Activated T-cell treated with anti-CD3 and anti-CD28 coated beads, Interleukin-2, amount 50 U/mL, for 72 hours (primary cell): ENCODE measurements around the gene CARMIL1. TPM values are rescaled to one million over a fixed set of nuclear protein-coding genes. Genes with fewer than 3 reads are reported as not detected.

Experiments
- ATAC-seq, 2 donors: fragments of 150-1000 bp; cut with Tn5 transposase; replicated peaks in 1 of 2; 2 replicates each; pipeline ENCODE4 v1.10.0; 2021; ENCODE audit warnings: moderate library complexity in 2 of 2, mild to moderate bottlenecking in 1 of 2
- DNase-seq, 2 donors: peaks; one replicate each; pipeline ENCODE4 v3.0.0; 2021 to 2022; ENCODE audit warnings: mixed read lengths in 1 of 2
- H3K27ac Mint-ChIP-seq: one replicate; pipeline ENCODE4 v1.8.0; 2022; ENCODE audit warnings: mild to moderate bottlenecking, moderate library complexity, mixed read lengths
- H3K27me3 Mint-ChIP-seq: one replicate; pipeline ENCODE4 v1.8.0; 2022; ENCODE audit warnings: low read depth, mixed read lengths
- H3K36me3 Mint-ChIP-seq, 2 donors: one replicate each; pipeline ENCODE4 v1.8.0; 2022; ENCODE audit warnings: mixed read lengths in 2 of 2, mild to moderate bottlenecking in 1 of 2; ENCODE audit not compliant: insufficient read depth in 2 of 2
- H3K4me1 Mint-ChIP-seq: one replicate; pipeline ENCODE4 v1.8.0; 2022; ENCODE audit warnings: low read depth, mixed read lengths
- H3K4me3 Mint-ChIP-seq, 2 donors: one replicate each; pipeline ENCODE4 v1.8.0; 2022; ENCODE audit warnings: mild to moderate bottlenecking in 2 of 2, mixed read lengths in 2 of 2, moderate library complexity in 2 of 2
- H3K9me3 Mint-ChIP-seq, 2 donors: one replicate each; pipeline ENCODE4 v1.8.0; 2022; ENCODE audit warnings: mixed read lengths in 2 of 2
- total RNA-seq, 2 donors: library from RNA; stranded (reverse); gene quantifications; one replicate each; pipeline ENCODE4 v1.2.3, GENCODE V29; 2022

Gene CARMIL1
- total RNA-seq, 2 donors from 2014 or later: 5.0 to 5.6 TPM

DNA sequence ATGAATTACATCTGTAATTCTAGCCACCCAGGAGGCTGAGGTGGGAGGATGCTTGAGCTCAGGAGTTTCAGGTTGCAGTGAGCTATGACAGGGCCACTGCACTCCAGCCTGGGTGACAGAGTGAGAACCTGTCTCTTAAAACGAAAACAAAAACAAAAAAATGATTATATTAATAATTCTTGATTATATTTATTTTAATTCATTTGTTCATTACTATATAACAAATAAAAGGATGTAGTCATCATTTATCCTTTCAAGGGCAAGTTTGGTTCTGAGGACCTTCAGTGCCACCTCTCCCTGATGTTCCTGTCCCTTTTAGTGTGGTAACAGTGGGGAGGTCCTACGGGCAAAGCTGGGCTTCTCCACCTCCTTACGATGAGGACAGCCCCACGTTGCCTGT, 205.7 kb downstream of the CARMIL1 start:
- Mint-ChIP-seq H3K4me1 (peaks cover 2% of the 10 kb centered on the region), H3K9me3 (no peaks in the 10 kb centered on the region), H3K4me3 (no peak overlapping the region), H3K27me3 (no peaks in the 10 kb centered on the region), H3K36me3 (no peaks in the 10 kb centered on the region), H3K27ac (no peak overlapping the region)
- ATAC-seq (no peak), DNase-seq (no peak)

GRCh38 chr6:25485821-25486534, 206.8 kb downstream of the CARMIL1 start:
- no peak for ATAC-seq
- peaks cover 7% of the 10 kb centered on the region for H3K4me1 Mint-ChIP-seq
- DNase-seq: no peak
- no peak overlapping the region for H3K4me3 Mint-ChIP-seq
- no peaks in the 10 kb centered on the region for H3K27me3 Mint-ChIP-seq
- no peak overlapping the region for H3K27ac Mint-ChIP-seq
- H3K9me3 Mint-ChIP-seq: no peaks in the 10 kb centered on the region
- H3K36me3 Mint-ChIP-seq: no peaks in the 10 kb centered on the region

DNA sequence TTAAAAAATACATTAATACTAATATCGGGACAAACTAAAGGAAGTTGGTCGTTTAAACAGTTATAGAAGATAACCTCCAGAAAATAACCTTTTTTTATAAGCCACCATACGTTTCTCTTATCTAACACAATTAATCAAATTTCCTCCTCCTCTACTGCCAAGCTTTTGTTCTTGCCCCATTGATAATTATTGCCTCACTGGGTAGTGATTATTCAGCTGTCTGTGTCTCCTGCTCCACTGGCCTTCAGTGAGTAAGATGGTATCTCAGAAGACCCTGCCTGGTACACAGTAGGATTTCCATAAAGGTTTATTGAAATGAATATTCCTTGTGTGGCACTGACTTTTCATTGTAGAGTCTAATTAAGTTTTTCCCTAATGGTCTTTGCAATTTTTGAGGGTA, 207.4 kb downstream of the CARMIL1 start:
- DNase-seq (no peak), ATAC-seq (no peak)
- peaks cover 7% of the 10 kb centered on the region for H3K4me1 Mint-ChIP-seq
- no peaks in the 10 kb centered on the region for H3K36me3 Mint-ChIP-seq
- no peak overlapping the region for H3K27ac Mint-ChIP-seq
- H3K27me3 Mint-ChIP-seq: no peaks in the 10 kb centered on the region
- H3K4me3 Mint-ChIP-seq: no peak overlapping the region
- no peaks in the 10 kb centered on the region for H3K9me3 Mint-ChIP-seq

DNA sequence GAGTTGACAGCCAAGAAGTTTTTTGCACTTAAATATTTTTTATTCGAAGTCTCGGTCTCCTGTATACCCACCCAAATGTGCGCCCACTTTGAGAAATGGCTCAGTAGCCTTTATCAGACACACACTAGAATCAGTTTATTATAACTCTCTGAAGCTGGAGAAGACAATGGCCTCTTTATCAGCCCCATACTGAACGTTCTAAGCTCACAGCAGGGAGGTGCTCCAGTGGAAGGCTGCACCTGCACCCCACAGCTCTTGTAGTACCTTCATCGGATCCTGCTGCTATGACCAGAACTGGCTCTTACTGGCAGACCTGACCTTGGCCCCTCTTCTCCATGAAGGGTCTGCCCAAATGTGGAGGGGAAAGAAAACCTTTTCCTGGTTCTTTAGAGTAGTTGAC, 207.8 kb downstream of the CARMIL1 start:
- H3K9me3 Mint-ChIP-seq: no peaks in the 10 kb centered on the region
- no peak overlapping the region for H3K4me3 Mint-ChIP-seq
- ATAC-seq (no peak), DNase-seq (no peak)
- H3K27ac Mint-ChIP-seq: no peak overlapping the region
- H3K27me3 Mint-ChIP-seq: no peaks in the 10 kb centered on the region
- H3K36me3 Mint-ChIP-seq: no peaks in the 10 kb centered on the region
- H3K4me1 Mint-ChIP-seq: peaks cover 7% of the 10 kb centered on the region

- ATAC-seq (no peak), DNase-seq (no peak)
- Mint-ChIP-seq H3K27ac (no peak overlapping the region), H3K36me3 (no peaks in the 10 kb centered on the region), H3K9me3 (no peaks in the 10 kb centered on the region), H3K4me3 (no peak overlapping the region), H3K4me1 (peaks cover 7% of the 10 kb centered on the region), H3K27me3 (no peaks in the 10 kb centered on the region)
Measured at GRCh38 chr6:25488156-25488555, 209.0 kb downstream of the CARMIL1 start.

GRCh38 chr6:25489399-25489798, 210.2 kb downstream of the CARMIL1 start:
- ATAC-seq (no peak), DNase-seq (no peak)
- Mint-ChIP-seq H3K4me1 (peaks cover 7% of the 10 kb centered on the region), H3K4me3 (no peak overlapping the region), H3K27me3 (no peaks in the 10 kb centered on the region), H3K36me3 (no peaks in the 10 kb centered on the region), H3K27ac (no peak overlapping the region), H3K9me3 (no peaks in the 10 kb centered on the region)

DNA sequence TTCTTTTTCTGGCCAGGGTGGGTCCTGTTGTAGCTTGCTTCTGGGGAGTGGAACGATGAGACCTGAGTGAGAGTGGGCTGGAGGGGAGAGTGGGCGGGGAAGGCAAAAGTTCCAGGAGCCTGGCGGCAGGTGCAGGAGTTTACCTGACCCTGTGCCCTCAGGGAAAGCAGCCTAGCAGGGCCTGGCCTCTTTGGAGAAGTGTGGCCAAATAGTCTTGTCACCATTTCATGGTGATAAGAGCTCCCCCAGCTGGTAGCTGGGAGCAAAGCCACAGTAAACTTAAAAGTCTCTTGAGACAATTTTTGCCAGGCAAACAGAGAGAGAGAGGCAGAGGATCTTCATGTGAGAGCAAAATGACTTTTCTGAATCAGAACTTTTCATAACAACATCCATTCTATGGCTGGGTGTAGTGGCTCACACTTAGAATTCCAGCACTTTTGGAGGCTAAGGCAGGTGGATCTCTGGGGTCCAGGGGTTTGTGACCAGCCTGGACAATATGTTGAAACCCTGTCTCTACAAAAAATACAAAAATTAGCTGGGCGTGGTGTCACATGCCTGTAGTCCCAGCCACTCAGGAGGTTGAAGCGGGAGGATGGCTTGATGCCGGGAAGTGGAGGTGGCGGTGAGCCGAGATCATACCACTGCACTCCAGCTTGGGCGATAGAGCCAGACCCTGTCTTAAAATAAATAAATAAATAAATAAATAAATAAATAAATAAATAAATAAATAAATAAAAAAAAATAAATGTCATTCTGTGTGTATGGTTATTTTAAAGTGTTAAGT, 211.0 kb downstream of the CARMIL1 start:
- no peaks in the 10 kb centered on the region for H3K9me3 Mint-ChIP-seq
- peaks cover 7% of the 10 kb centered on the region for H3K4me1 Mint-ChIP-seq
- H3K36me3 Mint-ChIP-seq: no peaks in the 10 kb centered on the region
- H3K27ac Mint-ChIP-seq: no peak overlapping the region
- DNase-seq (peak; percentile 66 to 72), ATAC-seq (peak; percentile 84 to 87)
- no peak overlapping the region for H3K4me3 Mint-ChIP-seq
- H3K27me3 Mint-ChIP-seq: no peaks in the 10 kb centered on the region

- no peaks in the 10 kb centered on the region for H3K9me3 Mint-ChIP-seq
- no peaks in the 10 kb centered on the region for H3K36me3 Mint-ChIP-seq
- ATAC-seq (no peak), DNase-seq (no peak)
- no peaks in the 10 kb centered on the region for H3K27me3 Mint-ChIP-seq
- H3K27ac Mint-ChIP-seq: no peak overlapping the region
- no peak overlapping the region for H3K4me3 Mint-ChIP-seq
- H3K4me1 Mint-ChIP-seq: peaks cover 7% of the 10 kb centered on the region
Measured at GRCh38 chr6:25492951-25493350, 213.8 kb downstream of the CARMIL1 start.

- Mint-ChIP-seq H3K4me3 (no peak overlapping the region), H3K27me3 (no peaks in the 10 kb centered on the region), H3K36me3 (no peaks in the 10 kb centered on the region), H3K27ac (no peak overlapping the region), H3K9me3 (no peaks in the 10 kb centered on the region), H3K4me1 (peaks cover 7% of the 10 kb centered on the region)
- DNase-seq: no peak
- ATAC-seq: no peak
Measured at GRCh38 chr6:25494469-25494868, 215.3 kb downstream of the CARMIL1 start.

DNA sequence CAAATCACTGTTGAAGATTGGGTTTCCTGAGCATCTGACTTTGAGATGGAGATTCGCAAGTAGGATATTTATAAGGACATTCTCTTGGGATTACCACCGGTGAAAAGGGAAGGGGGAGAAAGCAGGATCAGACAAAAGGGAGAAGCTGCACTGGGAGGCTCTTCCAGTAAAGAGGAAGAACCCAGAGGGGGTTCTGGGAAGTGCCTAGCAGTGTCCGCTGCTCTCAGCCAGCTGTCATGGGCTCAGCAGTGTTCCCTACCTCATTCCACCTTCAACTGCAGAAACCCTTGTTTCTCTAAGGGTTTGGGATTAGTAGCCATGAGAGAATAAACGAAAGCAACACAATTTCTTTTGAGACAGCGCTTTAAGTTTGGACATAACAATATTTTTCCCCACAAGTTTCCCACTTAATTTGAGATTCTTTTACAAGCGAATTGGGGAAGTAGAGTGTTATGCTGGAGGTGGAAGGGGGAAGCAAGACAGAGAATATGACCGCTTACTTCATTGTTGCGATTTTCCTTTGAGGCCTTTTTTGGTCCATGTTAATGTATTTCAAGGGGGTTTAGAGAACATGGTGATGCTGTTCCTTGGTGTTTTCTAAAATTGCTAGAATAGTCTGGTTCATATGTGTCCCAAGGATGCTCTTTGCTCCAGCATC, 218.3 kb downstream of the CARMIL1 start:
- H3K27ac Mint-ChIP-seq: no peak overlapping the region
- H3K9me3 Mint-ChIP-seq: no peaks in the 10 kb centered on the region
- no peak for ATAC-seq
- no peaks in the 10 kb centered on the region for H3K4me1 Mint-ChIP-seq
- H3K36me3 Mint-ChIP-seq: no peaks in the 10 kb centered on the region
- DNase-seq: no peak
- no peak overlapping the region for H3K4me3 Mint-ChIP-seq
- H3K27me3 Mint-ChIP-seq: no peaks in the 10 kb centered on the region

- ATAC-seq (no peak), DNase-seq (no peak)
- H3K27me3 Mint-ChIP-seq: no peaks in the 10 kb centered on the region
- no peak overlapping the region for H3K27ac Mint-ChIP-seq
- H3K4me1 Mint-ChIP-seq: no peaks in the 10 kb centered on the region
- H3K36me3 Mint-ChIP-seq: no peaks in the 10 kb centered on the region
- H3K9me3 Mint-ChIP-seq: no peaks in the 10 kb centered on the region
- H3K4me3 Mint-ChIP-seq: no peak overlapping the region
Measured at GRCh38 chr6:25498505-25498904, 219.3 kb downstream of the CARMIL1 start.

DNA sequence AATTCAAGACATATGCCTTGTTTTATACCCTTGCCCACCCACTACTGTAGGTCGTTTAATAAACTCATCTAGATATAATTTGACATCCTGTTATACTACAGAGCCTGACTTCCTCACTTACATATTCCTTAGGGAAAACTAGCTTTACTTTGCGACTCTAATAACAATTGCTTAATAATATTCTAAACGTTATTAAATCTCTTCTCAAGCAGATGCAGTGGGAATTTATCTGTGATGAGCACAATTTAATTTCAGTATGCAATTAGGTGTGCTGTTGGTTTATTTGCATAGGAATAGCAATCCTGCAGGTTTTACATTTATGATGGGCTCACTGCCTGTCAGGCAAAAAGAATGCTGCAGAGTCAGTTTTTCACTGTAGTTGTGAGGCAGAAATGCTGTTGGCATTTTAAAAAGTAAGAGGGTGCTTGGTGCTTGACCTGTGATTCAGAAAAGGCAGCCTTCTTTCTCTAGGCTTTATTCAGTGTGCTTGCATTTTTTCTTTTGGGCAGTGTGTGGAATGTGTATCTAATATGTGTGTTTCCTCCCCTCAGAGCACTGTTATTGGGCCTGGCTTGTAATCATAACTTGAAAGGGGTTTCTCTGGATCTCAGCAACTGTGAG, 220.6 kb downstream of the CARMIL1 start:
- Mint-ChIP-seq H3K4me3 (no peak overlapping the region), H3K27ac (no peak overlapping the region), H3K27me3 (no peaks in the 10 kb centered on the region), H3K36me3 (no peaks in the 10 kb centered on the region), H3K9me3 (no peaks in the 10 kb centered on the region), H3K4me1 (no peaks in the 10 kb centered on the region)
- ATAC-seq (no peak), DNase-seq (no peak)

- no peak overlapping the region for H3K4me3 Mint-ChIP-seq
- H3K27ac Mint-ChIP-seq: no peak overlapping the region
- H3K36me3 Mint-ChIP-seq: no peaks in the 10 kb centered on the region
- no peaks in the 10 kb centered on the region for H3K27me3 Mint-ChIP-seq
- H3K9me3 Mint-ChIP-seq: no peaks in the 10 kb centered on the region
- DNase-seq (no peak), ATAC-seq (no peak)
- H3K4me1 Mint-ChIP-seq: no peaks in the 10 kb centered on the region
Measured at GRCh38 chr6:25503686-25504085, 224.5 kb downstream of the CARMIL1 start.
